Stomach (tissue), 4 donors: ENCODE measurements around the gene RPL37A.

Source experiments
- EP300 ChIP-seq: sonication (generic); formaldehyde crosslinking; IDR thresholded peaks from one replicate; pipeline ENCODE4 v1.6.1; 2017; ENCODE audit warnings: antibody characterized with exemption
- TF ChIP-seq, protein P1 (sequence below), 7 experiments: fragments of 450-650 bp in 4 of 7; fragments of 200-600 bp in 3 of 7; sonication (generic) in 3 of 7; IDR thresholded peaks; one replicate each; pipeline ENCODE4 v1.5.1; 2016 to 2019; ENCODE audit warnings: antibody characterized with exemption in 7 of 7, control low read depth in 2 of 7, mild to moderate bottlenecking in 1 of 7

DNA sequence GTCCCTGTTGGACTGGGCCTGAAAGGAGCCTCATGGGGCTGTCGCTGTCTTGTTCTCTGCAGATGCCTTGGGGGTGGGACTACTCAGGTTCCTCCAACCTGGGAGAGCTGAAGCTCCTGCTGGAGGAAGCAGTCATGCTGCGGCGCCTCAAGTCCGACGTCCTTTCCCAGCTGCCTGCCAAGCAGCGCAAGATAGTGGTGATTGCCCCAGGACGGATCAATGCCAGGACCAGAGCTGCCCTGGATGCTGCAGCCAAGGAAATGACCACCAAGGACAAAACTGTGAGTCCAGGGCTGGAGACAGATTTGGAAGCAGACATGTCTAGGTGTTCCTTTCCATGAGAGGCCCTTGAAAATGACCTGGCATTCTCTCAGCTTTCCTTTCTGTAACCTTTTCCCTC lies 47.9 kb upstream of the RPL37A start:
- TF ChIP-seq, protein P1, sequence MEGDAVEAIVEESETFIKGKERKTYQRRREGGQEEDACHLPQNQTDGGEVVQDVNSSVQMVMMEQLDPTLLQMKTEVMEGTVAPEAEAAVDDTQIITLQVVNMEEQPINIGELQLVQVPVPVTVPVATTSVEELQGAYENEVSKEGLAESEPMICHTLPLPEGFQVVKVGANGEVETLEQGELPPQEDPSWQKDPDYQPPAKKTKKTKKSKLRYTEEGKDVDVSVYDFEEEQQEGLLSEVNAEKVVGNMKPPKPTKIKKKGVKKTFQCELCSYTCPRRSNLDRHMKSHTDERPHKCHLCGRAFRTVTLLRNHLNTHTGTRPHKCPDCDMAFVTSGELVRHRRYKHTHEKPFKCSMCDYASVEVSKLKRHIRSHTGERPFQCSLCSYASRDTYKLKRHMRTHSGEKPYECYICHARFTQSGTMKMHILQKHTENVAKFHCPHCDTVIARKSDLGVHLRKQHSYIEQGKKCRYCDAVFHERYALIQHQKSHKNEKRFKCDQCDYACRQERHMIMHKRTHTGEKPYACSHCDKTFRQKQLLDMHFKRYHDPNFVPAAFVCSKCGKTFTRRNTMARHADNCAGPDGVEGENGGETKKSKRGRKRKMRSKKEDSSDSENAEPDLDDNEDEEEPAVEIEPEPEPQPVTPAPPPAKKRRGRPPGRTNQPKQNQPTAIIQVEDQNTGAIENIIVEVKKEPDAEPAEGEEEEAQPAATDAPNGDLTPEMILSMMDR (IDR thresholded peaks at IDR 0.05) = no peak
- no peak for TF ChIP-seq EP300
